PC-3 (cell line): ENCODE measurements around the gene POLR2F.

ENCODE experiments used
- EZH2 ChIP-seq: fragments of 300-600 bp; sonication (generic); IDR thresholded peaks from one replicate; pipeline ENCODE4 v1.6.1; 2017; ENCODE audit warnings: antibody characterized with exemption, mild to moderate bottlenecking, low read length; ENCODE audit not compliant: unreplicated experiment
- TF ChIP-seq, protein P1 (sequence below): fragments of 300-600 bp; sonication (generic); conservative IDR thresholded peaks from 2 replicates; pipeline ENCODE4 v1.5.1; 2017; ENCODE audit warnings: antibody characterized with exemption, low read depth, mild to moderate bottlenecking, low read length

DNA sequence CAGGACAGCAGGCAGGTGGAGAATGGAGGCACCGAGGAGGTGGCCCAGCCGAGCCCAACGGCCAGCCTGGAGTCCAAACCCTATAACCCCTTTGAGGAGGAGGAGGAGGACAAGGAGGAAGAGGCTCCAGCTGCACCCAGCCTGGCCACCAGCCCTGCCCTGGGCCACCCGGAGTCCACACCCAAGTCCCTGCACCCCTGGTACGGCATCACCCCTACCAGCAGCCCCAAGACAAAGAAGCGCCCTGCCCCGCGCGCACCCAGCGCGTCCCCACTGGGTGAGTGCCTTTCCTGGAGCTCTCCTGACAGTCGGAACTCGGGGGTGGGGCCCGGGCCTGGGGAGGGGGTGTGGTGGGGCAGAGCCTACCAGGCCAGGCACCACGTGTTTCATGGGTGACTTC lies 27.7 kb upstream of the POLR2F start:
- TF ChIP-seq, protein P1, sequence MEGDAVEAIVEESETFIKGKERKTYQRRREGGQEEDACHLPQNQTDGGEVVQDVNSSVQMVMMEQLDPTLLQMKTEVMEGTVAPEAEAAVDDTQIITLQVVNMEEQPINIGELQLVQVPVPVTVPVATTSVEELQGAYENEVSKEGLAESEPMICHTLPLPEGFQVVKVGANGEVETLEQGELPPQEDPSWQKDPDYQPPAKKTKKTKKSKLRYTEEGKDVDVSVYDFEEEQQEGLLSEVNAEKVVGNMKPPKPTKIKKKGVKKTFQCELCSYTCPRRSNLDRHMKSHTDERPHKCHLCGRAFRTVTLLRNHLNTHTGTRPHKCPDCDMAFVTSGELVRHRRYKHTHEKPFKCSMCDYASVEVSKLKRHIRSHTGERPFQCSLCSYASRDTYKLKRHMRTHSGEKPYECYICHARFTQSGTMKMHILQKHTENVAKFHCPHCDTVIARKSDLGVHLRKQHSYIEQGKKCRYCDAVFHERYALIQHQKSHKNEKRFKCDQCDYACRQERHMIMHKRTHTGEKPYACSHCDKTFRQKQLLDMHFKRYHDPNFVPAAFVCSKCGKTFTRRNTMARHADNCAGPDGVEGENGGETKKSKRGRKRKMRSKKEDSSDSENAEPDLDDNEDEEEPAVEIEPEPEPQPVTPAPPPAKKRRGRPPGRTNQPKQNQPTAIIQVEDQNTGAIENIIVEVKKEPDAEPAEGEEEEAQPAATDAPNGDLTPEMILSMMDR: no peak
- TF ChIP-seq EZH2: no peak
